K562 (cell line): ENCODE results near the gene TTC13. TPM values are rescaled to one million over a fixed set of nuclear protein-coding genes. Genes with fewer than 3 reads are reported as not detected.

Source experiments
- ATAC-seq: fragments of 200-7000 bp; cut with Tn5 transposase; 3 replicates; pipeline ENCODE4 v1.9.1; 2020; ENCODE audit warnings: moderate library complexity
- BruUV-seq: library from RNA; stranded (reverse); fragments of 400-500 nt; replicated peaks from 2 replicates; lab custom pipeline; 2021; lab: Mats Ljungman, UMichigan
- CTCF ChIA-PET: fragments of 300-600 bp; formaldehyde crosslinking; extraction: SDS; loops from one replicate; lab custom pipeline; 2021; ENCODE audit warnings: low intra/inter-chr PET ratio; lab: Yijun Ruan, JAX
- POLR2A ChIA-PET: fragments of 300-600, 350-650 bp; sonication (Branson Sonifier 250); formaldehyde crosslinking; extraction: SDS; loops from one replicate; lab custom pipeline; 2021; ENCODE audit warnings: antibody characterized with exemption, inconsistent platforms; lab: Yijun Ruan, JAX
- DNase-seq, 4 experiments: peaks; one replicate each; pipeline versions ENCODE4 v3.0.0 to v3.0.0-alpha.2; 2011 to 2018; ENCODE audit warnings: low spot score in 3 of 4, mixed read lengths in 3 of 4; ENCODE audit errors: extremely low read depth in 1 of 4
- FAIRE-seq: peaks from 2 replicates; lab custom pipeline; 2011; peaks lifted over from hg19 to GRCh38; lab: Jason Lieb, UNC
- H2AFZ ChIP-seq: 2 replicates; pipeline ENCODE4 v1.6.0; 2011; ENCODE audit warnings: low read depth, low read length, control low read depth, inconsistent platforms
- H3K27ac ChIP-seq: fragments of 200-600 bp; 3 replicates; pipeline ENCODE4 v1.8.0; 2011; ENCODE audit warnings: low read depth, mild to moderate bottlenecking, control low read depth, inconsistent platforms, low read length, moderate library complexity, mixed read lengths; ENCODE audit errors: extremely low read depth
- H3K27me3 ChIP-seq, 2 experiments: fragments of 300-600 bp in 1 of 2; 2 replicates in 1 of 2; 3 replicates in 1 of 2; pipeline versions ENCODE4 v1.6.0 to v1.8.0; 2011; ENCODE audit warnings: inconsistent platforms in 2 of 2, low read length in 2 of 2, mild to moderate bottlenecking in 1 of 2, mixed read lengths in 1 of 2, moderate library complexity in 1 of 2; ENCODE audit not compliant: control insufficient read depth in 2 of 2, insufficient read depth in 2 of 2
- H3K36me3 ChIP-seq: fragments of 300-600 bp; 3 replicates; pipeline ENCODE4 v1.8.0; 2011; ENCODE audit warnings: mild to moderate bottlenecking, low read length, inconsistent platforms; ENCODE audit not compliant: control insufficient read depth, insufficient read depth
- H3K4me1 ChIP-seq, 2 experiments: fragments of 200-600 bp in 1 of 2; replicated peaks in 1 of 2; 2 replicates in 1 of 2; 3 replicates in 1 of 2; pipeline versions ENCODE4 v1.5.1 to v1.8.0; 2011; ENCODE audit warnings: inconsistent platforms in 2 of 2, low read length in 2 of 2, mild to moderate bottlenecking in 1 of 2, mixed read lengths in 1 of 2, moderate library complexity in 1 of 2; ENCODE audit not compliant: control insufficient read depth in 2 of 2, insufficient read depth in 2 of 2
- H3K4me2 ChIP-seq: 2 replicates; pipeline ENCODE4 v1.6.1; 2011; ENCODE audit warnings: low read length, control low read depth, inconsistent platforms, mixed read lengths; ENCODE audit not compliant: insufficient read depth
- H3K4me3 ChIP-seq: fragments of 200-600 bp; sonication (generic), shearing (Covaris generic); 2 replicates; pipeline ENCODE4 v1.5.1; 2016; ENCODE audit warnings: control low read depth, inconsistent platforms
- H3K79me2 ChIP-seq: fragments of 200-600 bp; 3 replicates; pipeline ENCODE4 v1.8.0; 2011; ENCODE audit warnings: low read length, inconsistent platforms; ENCODE audit not compliant: control insufficient read depth, insufficient read depth
- H3K9ac ChIP-seq, 2 experiments: 2 replicates each; pipeline versions ENCODE4 v1.6.0 to v1.6.1; 2011; ENCODE audit warnings: low read depth in 2 of 2, low read length in 2 of 2, control low read depth in 1 of 2, inconsistent platforms in 1 of 2, mild to moderate bottlenecking in 1 of 2, mixed read lengths in 1 of 2; ENCODE audit not compliant: insufficient read depth in 1 of 2
- H3K9me1 ChIP-seq: one replicate; pipeline ENCODE4 v1.6.0; 2011; ENCODE audit warnings: inconsistent platforms, mild to moderate bottlenecking, low read length, moderate library complexity; ENCODE audit not compliant: control insufficient read depth, insufficient read depth
- H3K9me3 ChIP-seq: replicated peaks from 2 replicates; pipeline ENCODE4 v1.5.1; 2011; ENCODE audit warnings: low read depth, low read length, inconsistent platforms; ENCODE audit not compliant: control insufficient read depth, insufficient read depth
- H4K20me1 ChIP-seq: replicated peaks from 2 replicates; pipeline ENCODE4 v1.6.1; 2011; ENCODE audit warnings: low read length, inconsistent platforms, mixed read lengths; ENCODE audit not compliant: control insufficient read depth, insufficient read depth
- ARHGAP35 ChIP-seq: fragments of 450-650 bp; IDR thresholded peaks from 2 replicates; pipeline ENCODE4 v1.6.1; 2018; ENCODE audit not compliant: partially characterized antibody
- ATF1 ChIP-seq, 2 experiments: fragments of 450-650 bp in 1 of 2; IDR thresholded peaks; 2 replicates each; pipeline ENCODE4 v1.6.1; 2016; ENCODE audit warnings: missing compliant biosample characterization in 1 of 2, missing genetic modification characterization in 1 of 2
- C11orf30 ChIP-seq: fragments of 450-650 bp; IDR thresholded peaks from 2 replicates; pipeline ENCODE4 v1.6.1; 2016; ENCODE audit warnings: low read depth, mild to moderate bottlenecking
- E2F8 ChIP-seq: fragments of 450-650 bp; IDR thresholded peaks from 2 replicates; pipeline ENCODE4 v1.7.1; 2018; ENCODE audit warnings: mild to moderate bottlenecking, low read depth; ENCODE audit not compliant: partially characterized antibody
- HNRNPL ChIP-seq: fragments of 200-400 bp; formaldehyde crosslinking; IDR thresholded peaks from 2 replicates; pipeline ENCODE4 v1.6.1; 2017; ENCODE audit warnings: low read depth, mild to moderate bottlenecking, low read length
- IFI16 ChIP-seq: fragments of 250-450 bp; sonication (Bioruptor Pico); IDR thresholded peaks from 2 replicates; pipeline ENCODE4 v2.1.2; 2022; ENCODE audit warnings: mild to moderate bottlenecking, inconsistent platforms
- KDM1A ChIP-seq, 2 experiments: fragments of 450-650 bp; IDR thresholded peaks; 2 replicates each; pipeline ENCODE4 v1.6.1; 2016; ENCODE audit warnings: mild to moderate bottlenecking in 2 of 2
- NR2C1 ChIP-seq, 2 experiments: fragments of 450-650 bp; IDR thresholded peaks; 2 replicates each; pipeline ENCODE4 v1.6.1; 2017; ENCODE audit warnings: mild to moderate bottlenecking in 2 of 2, antibody characterized with exemption in 1 of 2, inconsistent platforms in 1 of 2, missing compliant biosample characterization in 1 of 2, missing genetic modification characterization in 1 of 2
- NUFIP1 ChIP-seq: fragments of 450-650 bp; IDR thresholded peaks from 2 replicates; pipeline ENCODE4 v1.6.1; 2018; ENCODE audit not compliant: partially characterized antibody
- PHF8 ChIP-seq: fragments of 200-600 bp; sonication (generic); IDR thresholded peaks from 2 replicates; pipeline ENCODE4 v1.6.1; 2012; ENCODE audit warnings: mixed run types, mild to moderate bottlenecking, inconsistent platforms, low read length, moderate library complexity, borderline replicate concordance
- POLR2AphosphoS5 ChIP-seq: IDR thresholded peaks from 2 replicates; pipeline ENCODE4 v1.6.1; 2011; ENCODE audit warnings: mild to moderate bottlenecking, low read depth, low read length, moderate library complexity; ENCODE audit not compliant: control insufficient read depth, insufficient read depth
- TRIM25 ChIP-seq: fragments of 450-650 bp; IDR thresholded peaks from 2 replicates; pipeline ENCODE4 v1.7.0; 2016; ENCODE audit warnings: borderline replicate concordance
- ZNF696 ChIP-seq: fragments of 250-450 bp; sonication (Bioruptor Pico); conservative IDR thresholded peaks from 2 replicates; pipeline ENCODE4 v1.4.0; 2020; ENCODE audit warnings: mild to moderate bottlenecking, moderate library complexity
- WGBS: fragments of 100-300 bp; shearing (Covaris generic); methylation state at CpG from one replicate; pipeline ENCODE4 v1.1.6; 2016; ENCODE audit warnings: low coverage, mixed read lengths; ENCODE audit not compliant: insufficient coverage; ENCODE audit errors: missing lambda C conversion rate; 5-methylcytosine and 5-hydroxymethylcytosine counted together
- in situ Hi-C: fragments of 300-500 bp; cut with MboI; formaldehyde crosslinking; loops from 4 replicates; pipeline ENCODE4 v1.15.0; 2018; ENCODE audit warnings: inconsistent platforms, mixed read lengths
- intact Hi-C: fragments of 100-400 bp; cut with micrococcal nuclease; formaldehyde crosslinking; loops from 2 replicates; pipeline ENCODE4 v1.14.2; 2022
- polyA plus RNA-seq, 8 experiments: library from polyadenylated mRNA; depleted of rRNA in 4 of 8; stranded (reverse) in 5 of 8; unstranded in 3 of 8; fragments of >200 nt; fragmentation: Nextera tagmentation in 2 of 8; fragmentation: Illumina TruSeq in 1 of 8; extraction: Ambion mirVana in 2 of 8; extraction: Trizol in 1 of 8; gene quantifications; 2 replicates each; pipeline versions ENCODE4 v1.2.1 to v1.2.3, GENCODE V29; 2011 to 2014; ENCODE audit warnings: inconsistent platforms in 1 of 8, missing spikeins in 1 of 8
- total RNA-seq, 7 experiments: library from RNA; depleted of rRNA in 6 of 7; stranded (reverse); fragments of >200 nt in 6 of 7; fragmentation: Illumina TruSeq in 2 of 7; extraction: Trizol in 2 of 7; gene quantifications; 2 replicates each; pipeline versions ENCODE4 v1.2.1 to v1.2.3, GENCODE V29; 2011 to 2021; ENCODE audit warnings: low replicate concordance in 1 of 7

TTC13 gene
- total and polyA plus RNA-seq, 9 of the 15 experiments (the other 6 are each of a cell fraction or from before 2014, with no cell fraction given): 1.7 to 13.8 (median 9.6) TPM

DNA sequence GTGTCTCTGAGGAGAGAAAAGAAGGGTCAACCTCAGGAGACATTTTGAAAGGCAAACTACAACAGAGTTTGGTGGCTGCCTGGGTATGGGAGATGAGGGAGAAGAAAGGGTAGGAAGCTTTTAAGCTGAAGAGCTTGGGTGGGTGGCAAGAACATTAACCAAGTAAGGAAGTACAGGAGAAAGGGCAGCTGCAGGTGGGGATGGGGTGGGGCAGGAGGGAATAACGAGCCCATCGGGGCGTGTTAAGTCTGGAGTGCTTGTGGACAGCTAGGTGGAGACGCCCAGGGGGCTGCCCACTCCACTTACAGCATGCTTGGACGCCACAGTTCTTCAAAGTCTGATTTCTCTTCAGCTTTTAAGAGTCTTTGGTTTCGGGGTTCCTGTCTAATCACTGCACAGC is 42.8 kb downstream of the TTC13 start (continued):
- TF ChIP-seq ARHGAP35: no peak

GRCh38 chr1:230930986-230931385 is 47.7 kb downstream of the TTC13 start:
- DNase-seq (no peak), ATAC-seq (no peak), FAIRE-seq (no peak)
- Histone ChIP-seq H3K4me1 (no peaks in the 10 kb centered on the region), H3K9me3 (no peaks in the 10 kb centered on the region), H3K79me2 (no peaks in the 10 kb centered on the region), H3K9me1 (no peaks in the 10 kb centered on the region), H3K27ac (no peak overlapping the region), H3K4me3 (no peak overlapping the region), H3K36me3 (no peaks in the 10 kb centered on the region; the same call in 2 of the 3 replicates), H3K4me2 (no peak overlapping the region), H3K27me3 (no peaks in the 10 kb centered on the region), H3K9ac (no peak overlapping the region), H2AFZ (no peak overlapping the region), H4K20me1 (no peaks in the 10 kb centered on the region)
- no peak for TF ChIP-seq HNRNPL
- TF ChIP-seq IFI16 (CRISPR knock-in tag): no peak
- no peak for TF ChIP-seq ZNF696 (CRISPR knock-in tag)
- no peak for TF ChIP-seq E2F8
- no peak for TF ChIP-seq POLR2AphosphoS5
- no peak for TF ChIP-seq PHF8
- no peak for TF ChIP-seq NUFIP1
- TF ChIP-seq ATF1 (CRISPR knock-in tag; IDR thresholded peaks at IDR 0.05): no peak
- no peak for TF ChIP-seq ATF1 (tag; IDR thresholded peaks at IDR 0.05)
- no peak for TF ChIP-seq TRIM25
- no peak for TF ChIP-seq C11orf30
- TF ChIP-seq NR2C1 (IDR thresholded peaks at IDR 0.05): no peak
- TF ChIP-seq NR2C1 (tag; IDR thresholded peaks at IDR 0.05): no peak
- TF ChIP-seq KDM1A (IDR thresholded peaks at IDR 0.05): no peak
- in situ Hi-C loops (no loop called here), intact Hi-C loops (no loop called here)
- BruUV-seq: no TSS peak
- CTCF ChIA-PET: no interaction called here
- POLR2A ChIA-PET: no interaction called here
- WGBS: 46% methylated on average over 3 of the region's 3 CpGs
